NK-92 (cell line): ENCODE measurements around the gene STK25.
"Not testable (repeated sequence)": the region's sequence is repeated elsewhere in the genome, so short reads cannot be mapped to it uniquely, and the experiment has no call there.

ENCODE experiments used
- DNase-seq: peaks from one replicate; lab custom pipeline; 2025; ENCODE audit not compliant: unreplicated experiment; lab: John Stamatoyannopoulos, UW

STK25 gene

GRCh38 chr2:241540401-241540770, 32.0 kb upstream of the STK25 start:
- no peak for DNase-seq

GRCh38 chr2:241539616-241540374, 31.4 kb upstream of the STK25 start:
- DNase-seq = no peak

DNA sequence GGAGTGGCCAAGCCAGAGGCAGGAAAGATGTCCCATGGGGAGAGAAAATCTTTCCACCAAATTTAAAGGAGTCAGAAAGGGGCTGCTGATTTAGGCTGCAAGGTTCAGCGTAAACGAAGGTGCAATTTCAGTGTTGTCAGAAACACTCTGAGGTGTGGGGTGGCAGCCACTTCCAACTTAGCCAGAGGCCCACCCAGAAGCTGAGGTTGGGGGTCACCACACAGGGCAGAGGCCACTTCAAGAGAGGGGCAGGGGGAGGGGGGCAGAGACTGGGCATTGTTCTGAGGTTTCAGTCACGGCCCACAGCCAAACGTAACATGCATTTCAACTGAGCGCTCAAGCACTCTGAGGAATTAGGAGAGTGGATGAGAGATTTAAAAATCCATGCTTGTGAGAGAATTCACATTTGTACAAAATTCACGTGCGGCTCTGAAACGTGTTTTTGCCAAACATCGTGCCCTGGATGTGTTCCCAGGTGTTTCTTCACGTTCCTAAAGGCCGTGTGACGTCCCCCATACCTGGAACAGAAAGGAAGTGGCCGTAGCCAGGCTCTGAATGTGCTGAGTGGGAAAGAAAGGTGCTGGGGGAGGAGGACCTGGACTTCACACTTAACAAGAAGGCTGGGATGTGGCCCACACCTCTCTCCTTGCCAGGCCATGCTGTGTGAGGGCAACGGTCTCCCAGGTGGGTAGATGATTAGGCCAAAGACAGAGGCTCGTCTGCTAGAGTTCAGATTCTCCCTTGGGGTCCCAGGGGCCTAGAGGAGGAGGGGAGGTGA, 30.6 kb upstream of the STK25 start:
- no peak for DNase-seq

- no peak for DNase-seq
Observed at GRCh38 chr2:241535871-241536655, 27.7 kb upstream of the STK25 start.

DNA sequence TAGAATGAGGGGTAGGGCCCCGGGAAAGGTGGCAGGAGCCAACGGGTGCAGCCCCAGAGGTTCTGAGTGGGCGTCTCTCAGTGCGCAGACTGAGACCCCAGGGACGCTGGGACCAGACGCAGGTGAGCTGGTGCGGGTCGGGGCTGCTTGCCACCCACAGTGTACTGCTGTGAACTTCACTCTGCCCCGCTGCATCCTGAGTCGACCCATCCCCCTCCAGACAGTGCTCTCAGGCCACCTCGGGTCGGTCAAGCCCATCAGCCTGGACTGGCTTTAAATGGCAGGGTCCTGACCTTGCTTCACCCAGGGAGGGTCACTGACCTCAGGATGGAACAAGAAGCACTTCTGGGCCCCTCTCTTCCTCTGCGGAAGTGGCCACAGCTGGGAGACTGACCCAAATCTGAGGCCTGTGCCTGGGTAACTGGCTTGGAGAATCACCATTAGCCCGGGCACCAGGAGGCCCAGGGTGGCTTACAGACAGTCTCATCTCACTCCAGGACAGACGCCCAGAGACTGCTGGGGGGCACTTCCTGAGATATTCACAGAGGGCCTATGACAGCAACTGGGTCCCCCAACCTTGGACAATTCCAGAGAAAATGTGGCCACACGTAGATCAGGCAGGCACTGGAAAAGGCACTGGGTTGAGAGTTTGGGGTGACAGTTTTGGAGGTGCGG, 26.5 kb upstream of the STK25 start:
- no peak for DNase-seq

DNA sequence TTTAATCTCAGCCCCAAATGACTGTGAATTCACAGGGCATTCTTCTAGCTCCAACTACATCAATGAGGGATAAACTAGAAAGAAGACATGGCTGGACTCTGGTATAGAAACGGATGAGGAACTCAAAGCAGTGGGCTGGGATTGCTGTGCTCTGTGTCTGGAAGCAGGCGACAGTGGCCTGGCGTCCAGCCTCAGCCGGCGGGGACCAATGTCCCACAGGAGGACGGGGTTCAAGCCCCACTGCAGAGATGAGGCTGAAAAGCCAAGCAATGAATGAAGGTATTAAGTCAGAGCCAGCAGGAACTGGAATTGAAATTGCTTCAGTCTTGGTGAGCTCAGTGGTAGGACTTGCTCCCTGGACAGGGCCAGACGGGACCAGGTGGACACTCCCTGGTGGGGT, 25.9 kb upstream of the STK25 start:
- DNase-seq = no peak

GRCh38 chr2:241532733-241533601, 24.6 kb upstream of the STK25 start:
- no peak for DNase-seq

- DNase-seq = no peak
Observed at GRCh38 chr2:241532168-241532567, 23.8 kb upstream of the STK25 start.

- DNase-seq = no peak
Observed at GRCh38 chr2:241531161-241531722, 22.9 kb upstream of the STK25 start.

GRCh38 chr2:241530571-241530970, 22.2 kb upstream of the STK25 start:
- DNase-seq = no peak

DNA sequence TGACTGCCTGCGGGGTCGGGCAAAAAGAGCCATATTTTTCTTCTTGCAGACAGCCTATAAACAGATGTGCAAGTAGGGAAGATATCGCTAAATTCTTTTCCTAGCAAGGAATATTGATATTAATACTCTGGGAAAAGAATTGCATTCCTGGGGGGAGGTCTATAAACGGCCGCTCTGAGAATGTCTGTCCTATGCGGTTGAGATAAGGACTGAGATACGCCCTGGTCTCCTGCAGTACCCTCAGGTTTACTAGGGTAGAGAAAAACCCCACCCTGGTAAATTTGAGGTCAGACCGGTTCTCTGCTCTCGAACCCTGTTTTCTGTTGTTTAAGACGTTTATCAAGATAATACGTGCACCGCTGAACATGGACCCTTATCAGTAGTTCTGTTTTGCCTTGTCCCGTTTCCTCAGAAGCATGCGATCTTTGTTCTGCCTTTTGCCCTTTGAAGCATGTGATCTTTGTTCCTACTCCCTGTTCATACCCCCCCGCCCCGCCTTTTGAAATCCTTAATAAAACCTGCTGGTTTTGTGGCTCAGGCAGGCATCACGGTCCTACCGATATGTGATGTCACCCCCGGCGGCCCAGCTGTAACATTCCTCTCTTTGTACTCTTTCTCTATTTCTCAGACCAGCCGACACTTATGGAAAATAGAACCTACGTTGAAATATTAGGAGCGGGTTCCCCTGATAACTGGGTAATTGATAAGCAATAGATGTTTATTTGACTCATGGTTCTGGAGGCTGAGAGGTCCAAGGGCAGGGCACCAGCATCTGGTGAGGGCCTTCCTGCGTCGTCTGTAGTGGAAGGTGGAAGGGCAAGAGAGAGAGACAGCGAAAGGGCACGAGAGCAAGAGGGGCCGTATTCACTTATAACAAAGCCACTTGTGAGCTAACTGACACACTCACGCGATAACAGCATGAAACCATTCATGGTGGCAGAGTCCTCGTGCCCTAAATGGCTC, 17.7 kb upstream of the STK25 start:
- DNase-seq = not testable (repeated sequence)

- DNase-seq = no peak
Observed at GRCh38 chr2:241522477-241522876, 14.1 kb upstream of the STK25 start.

- no peak for DNase-seq
Observed at GRCh38 chr2:241519669-241520068, 11.3 kb upstream of the STK25 start.

GRCh38 chr2:241517297-241517696, 8.9 kb upstream of the STK25 start:
- DNase-seq = no peak

GRCh38 chr2:241516520-241516965, 8.2 kb upstream of the STK25 start:
- DNase-seq = no peak

GRCh38 chr2:241514986-241515737, 6.8 kb upstream of the STK25 start:
- no peak for DNase-seq

- DNase-seq = no peak
Observed at GRCh38 chr2:241514553-241514952, 6.2 kb upstream of the STK25 start.
